Spinal cord (tissue), 10 donors: ENCODE data around the gene NEGR1. TPM values are rescaled to one million over a fixed set of nuclear protein-coding genes. Genes with fewer than 3 reads are reported as not detected.
"Not testable (repeated sequence)": the region's sequence is repeated elsewhere in the genome, so short reads cannot be mapped to it uniquely, and the experiment has no call there.

ENCODE experiments used
- DNase-seq, 6 donors: peaks; one replicate each; pipeline versions ENCODE4 v3.0.0 to v3.0.0-alpha.2; 2013 to 2015; ENCODE audit warnings: low spot score in 6 of 6, low read depth in 4 of 6
- H3K27ac ChIP-seq: one replicate; pipeline ENCODE4 v1.5.1; 2013; ENCODE audit warnings: low read depth, low read length, control low read depth
- H3K27me3 ChIP-seq: one replicate; pipeline ENCODE4 v1.6.1; 2013; ENCODE audit warnings: low read length; ENCODE audit not compliant: control insufficient read depth, insufficient read depth
- H3K36me3 ChIP-seq: one replicate; pipeline ENCODE4 v1.6.1; 2013; ENCODE audit warnings: low read length; ENCODE audit not compliant: control insufficient read depth, insufficient read depth
- H3K4me1 ChIP-seq: one replicate; pipeline ENCODE4 v1.6.1; 2013; ENCODE audit warnings: low read length; ENCODE audit not compliant: control insufficient read depth, insufficient read depth
- H3K4me3 ChIP-seq: one replicate; pipeline ENCODE4 v1.5.1; 2013; ENCODE audit warnings: low read depth, low read length, control low read depth
- H3K9me3 ChIP-seq: one replicate; pipeline ENCODE4 v1.6.1; 2013; ENCODE audit warnings: low read length; ENCODE audit not compliant: control insufficient read depth, insufficient read depth
- WGBS: methylation state at CpG from one replicate; pipeline ENCODE4 v1.1.5; 2013; ENCODE audit warnings: missing lambda C conversion rate; ENCODE audit not compliant: insufficient coverage; 5-methylcytosine and 5-hydroxymethylcytosine counted together
- polyA plus RNA-seq, 2 donors: library from polyadenylated mRNA; unstranded; fragments of 120-200 nt; gene quantifications; one replicate each; pipeline ENCODE4 v1.2.1, GENCODE V29; 2013; ENCODE audit not compliant: insufficient read length in 2 of 2
- total RNA-seq, 2 donors: library from RNA; depleted of rRNA in 1 of 2; stranded (reverse); fragments of 120-200 nt in 1 of 2; fragments of >200 nt in 1 of 2; gene quantifications; one replicate each; pipeline versions ENCODE4 v1.2.3 to v1.2.4, GENCODE V29; 2013 to 2014
- donor health status: healthy.

The NEGR1 gene
- total and polyA plus RNA-seq, 4 donors = 21.4 to 88.6 (median 72.8) TPM

- no peak overlapping the region for H3K4me3 ChIP-seq
- H3K27me3 ChIP-seq = no peaks in the 10 kb centered on the region
- H3K9me3 ChIP-seq = no peaks in the 10 kb centered on the region
- no peaks in the 10 kb centered on the region for H3K4me1 ChIP-seq
- DNase-seq = peak in 2 of 6 donors; percentile 42 to 74
- H3K36me3 ChIP-seq = no peaks in the 10 kb centered on the region
- H3K27ac ChIP-seq = no peak overlapping the region
Measured at GRCh38 chr1:72253132-72253531, 29.2 kb downstream of the NEGR1 start.

- no peak overlapping the region for H3K27ac ChIP-seq
- H3K4me1 ChIP-seq = no peaks in the 10 kb centered on the region
- no CpG with 5 or more reads among the region's 1 CpG for whole genome bisulfite sequencing
- no peaks in the 10 kb centered on the region for H3K27me3 ChIP-seq
- no peaks in the 10 kb centered on the region for H3K9me3 ChIP-seq
- no peak for DNase-seq
- no peaks in the 10 kb centered on the region for H3K36me3 ChIP-seq
- H3K4me3 ChIP-seq = no peak overlapping the region
Measured at GRCh38 chr1:72241397-72241796, 40.9 kb downstream of the NEGR1 start.

- H3K27me3 ChIP-seq, H3K36me3 ChIP-seq, DNase-seq, H3K4me1 ChIP-seq, H3K4me3 ChIP-seq, H3K27ac ChIP-seq, H3K9me3 ChIP-seq: not testable (repeated sequence)
Measured at GRCh38 chr1:72235931-72236330, 46.4 kb downstream of the NEGR1 start.

GRCh38 chr1:72235062-72235461, 47.3 kb downstream of the NEGR1 start:
- Histone ChIP-seq H3K27ac (no peak overlapping the region), H3K36me3 (no peaks in the 10 kb centered on the region), H3K9me3 (no peaks in the 10 kb centered on the region), H3K27me3 (no peaks in the 10 kb centered on the region), H3K4me1 (no peaks in the 10 kb centered on the region), H3K4me3 (no peak overlapping the region)
- WGBS = 94% methylated on average over 5 of the region's 7 CpGs
- DNase-seq = no peak

- no peak overlapping the region for H3K4me3 ChIP-seq
- H3K27ac ChIP-seq = no peak overlapping the region
- no peaks in the 10 kb centered on the region for H3K27me3 ChIP-seq
- no peaks in the 10 kb centered on the region for H3K9me3 ChIP-seq
- no peaks in the 10 kb centered on the region for H3K36me3 ChIP-seq
- no peaks in the 10 kb centered on the region for H3K4me1 ChIP-seq
- DNase-seq = peak in 1 of 6 donors; percentile 1
- WGBS = no CpG with 5 or more reads among the region's 1 CpG
Measured at GRCh38 chr1:72230746-72231145, 51.6 kb downstream of the NEGR1 start.

GRCh38 chr1:72229893-72230292, 52.4 kb downstream of the NEGR1 start:
- Histone ChIP-seq H3K36me3 (no peaks in the 10 kb centered on the region), H3K9me3 (no peaks in the 10 kb centered on the region), H3K4me3 (no peak overlapping the region), H3K4me1 (no peaks in the 10 kb centered on the region), H3K27me3 (no peaks in the 10 kb centered on the region), H3K27ac (no peak overlapping the region)
- peak in 1 of 6 donors; percentile 1 for DNase-seq

- H3K36me3 ChIP-seq = no peaks in the 10 kb centered on the region
- H3K9me3 ChIP-seq = no peaks in the 10 kb centered on the region
- 100% methylated on average over 2 of the region's 4 CpGs for WGBS
- DNase-seq = no peak
- no peaks in the 10 kb centered on the region for H3K27me3 ChIP-seq
- H3K27ac ChIP-seq = no peak overlapping the region
- H3K4me3 ChIP-seq = no peak overlapping the region
- no peaks in the 10 kb centered on the region for H3K4me1 ChIP-seq
Measured at GRCh38 chr1:72227667-72228066, 54.7 kb downstream of the NEGR1 start.

GRCh38 chr1:72224506-72224905, 57.8 kb downstream of the NEGR1 start:
- WGBS = no CpG with 5 or more reads among the region's 3 CpGs
- no peaks in the 10 kb centered on the region for H3K9me3 ChIP-seq
- H3K4me3 ChIP-seq = no peak overlapping the region
- no peak overlapping the region for H3K27ac ChIP-seq
- H3K36me3 ChIP-seq = no peaks in the 10 kb centered on the region
- DNase-seq = no peak
- H3K4me1 ChIP-seq = no peaks in the 10 kb centered on the region
- H3K27me3 ChIP-seq = no peaks in the 10 kb centered on the region

GRCh38 chr1:72221811-72222210, 60.5 kb downstream of the NEGR1 start:
- WGBS = 86% methylated on average over 1 of the region's 1 CpG
- no peaks in the 10 kb centered on the region for H3K36me3 ChIP-seq

GRCh38 chr1:72218141-72218739, 64.1 kb downstream of the NEGR1 start:
- Histone ChIP-seq H3K4me3 (no peak overlapping the region), H3K4me1 (no peaks in the 10 kb centered on the region), H3K27ac (no peak overlapping the region), H3K27me3 (no peaks in the 10 kb centered on the region), H3K36me3 (no peaks in the 10 kb centered on the region), H3K9me3 (no peaks in the 10 kb centered on the region)
- no CpG with 5 or more reads among the region's 5 CpGs for WGBS
- no peak for DNase-seq

More at GRCh38 chr1:72221811-72222210, 60.5 kb downstream of the NEGR1 start:
- Histone ChIP-seq H3K9me3 (no peaks in the 10 kb centered on the region), H3K27ac (no peak overlapping the region), H3K4me3 (no peak overlapping the region), H3K4me1 (no peaks in the 10 kb centered on the region), H3K27me3 (no peaks in the 10 kb centered on the region)
- DNase-seq = no peak
